Gastrocnemius medialis (tissue), 4 donors: ENCODE results near the gene SIAH1. TPM values are rescaled to one million over a fixed set of nuclear protein-coding genes. Genes with fewer than 3 reads are reported as not detected.
"Not testable (repeated sequence)": the region's sequence is repeated elsewhere in the genome, so short reads cannot be mapped to it uniquely, and the experiment has no call there.

Source experiments
- ATAC-seq, 2 donors: fragments of 150-250 bp; one replicate each; pipeline ENCODE4 v1.9.1; 2016
- DNase-seq, 2 donors: peaks; one replicate each; pipeline ENCODE4 v3.0.0-alpha.2; 2019
- H3K27ac ChIP-seq, 4 donors: fragments of 200-600 bp; sonication (generic); 1 replicate in 1 of 4; 2 replicates in 3 of 4; pipeline ENCODE4 v1.5.1; 2016 to 2018; ENCODE audit warnings: mild to moderate bottlenecking in 2 of 4, moderate library complexity in 1 of 4
- H3K27me3 ChIP-seq, 3 donors: fragments of 200-600 bp; sonication (generic) in 2 of 3; 1 replicate in 1 of 3; 2 replicates in 2 of 3; pipeline versions ENCODE4 v1.5.1 to v1.6.0; 2016 to 2019; ENCODE audit warnings: mild to moderate bottlenecking in 1 of 3, moderate library complexity in 1 of 3
- H3K36me3 ChIP-seq, 2 donors: fragments of 200-600 bp; sonication (generic) in 1 of 2; one replicate each; pipeline ENCODE4 v1.5.1; 2017 to 2018
- H3K4me1 ChIP-seq, 2 donors: fragments of 200-600 bp; sonication (generic) in 1 of 2; one replicate each; pipeline ENCODE4 v1.5.1; 2016 to 2017; ENCODE audit warnings: mild to moderate bottlenecking in 2 of 2
- H3K4me3 ChIP-seq, 4 donors: fragments of 200-600 bp; sonication (generic) in 3 of 4; 1 replicate in 1 of 4; 2 replicates in 3 of 4; pipeline ENCODE4 v1.5.1; 2016 to 2019; ENCODE audit warnings: mild to moderate bottlenecking in 2 of 4
- H3K9me3 ChIP-seq, 3 donors: fragments of 200-600 bp; sonication (generic) in 2 of 3; 1 replicate in 1 of 3; 2 replicates in 2 of 3; pipeline ENCODE4 v1.5.1; 2016 to 2019
- CTCF ChIP-seq, 5 experiments: fragments of 450-650 bp in 3 of 5; fragments of 200-600 bp in 2 of 5; sonication (generic) in 2 of 5; IDR thresholded peaks in 4 of 5; conservative IDR thresholded peaks in 1 of 5; 1 replicate in 4 of 5; 2 replicates in 1 of 5; pipeline ENCODE4 v1.5.1; 2016 to 2019; ENCODE audit warnings: antibody characterized with exemption in 5 of 5, mild to moderate bottlenecking in 3 of 5, moderate library complexity in 3 of 5
- POLR2A ChIP-seq, 2 donors: fragments of 450-650 bp; IDR thresholded peaks; one replicate each; pipeline ENCODE4 v1.6.1; 2017; ENCODE audit warnings: antibody characterized with exemption in 2 of 2, mild to moderate bottlenecking in 2 of 2, moderate library complexity in 2 of 2
- in situ Hi-C, 4 donors: fragments of 200-750 bp; cut with MboI; loops; one replicate each; pipeline versions ENCODE4 v1.15.0 to v1.8.0; 2017; ENCODE audit warnings: low sequenced_read_pairs in 4 of 4
- intact Hi-C: fragments of 100-400 bp; cut with DNase I; formaldehyde crosslinking; loops from one replicate; pipeline ENCODE4 v1.15.1; 2023; ENCODE audit warnings: low total_unique reads
- total RNA-seq, 4 donors: library from RNA; depleted of rRNA; stranded (reverse); fragments of >200 nt; gene quantifications; one replicate each; pipeline versions ENCODE4 v1.1.0 to v1.2.3, GENCODE V29; 2016

Gene SIAH1
- total RNA-seq, 4 donors from 2014 or later, result 19.9 to 21.0 (median 20.1) TPM

- intact Hi-C loops, result no loop called here
- Histone ChIP-seq H3K9me3 (no peaks in the 10 kb centered on the region), H3K36me3 (no peaks in the 10 kb centered on the region), H3K27ac (no peak overlapping the region), H3K27me3 (no peaks in the 10 kb centered on the region), H3K4me1 (no peaks in the 10 kb centered on the region), H3K4me3 (no peak overlapping the region)
- no peak for DNase-seq
- no peak for TF ChIP-seq POLR2A (IDR thresholded peaks at IDR 0.05)
- TF ChIP-seq CTCF (IDR thresholded peaks at IDR 0.05 in 4 of 5, conservative IDR thresholded peaks at IDR 0.05 in 1 of 5), result no peak
- no peak for ATAC-seq
- in situ Hi-C loops, result no loop called here
Observed at GRCh38 chr16:48408688-48409087, 23.5 kb upstream of the SIAH1 start.

GRCh38 chr16:48405907-48406306, 20.7 kb upstream of the SIAH1 start:
- in situ Hi-C loops (no loop called here), intact Hi-C loops (no loop called here)
- no peak for DNase-seq
- H3K4me3 ChIP-seq, result no peak overlapping the region
- TF ChIP-seq POLR2A (IDR thresholded peaks at IDR 0.05), result no peak
- H3K9me3 ChIP-seq, result no peaks in the 10 kb centered on the region
- H3K27me3 ChIP-seq, result no peaks in the 10 kb centered on the region
- H3K36me3 ChIP-seq, result no peaks in the 10 kb centered on the region
- no peak overlapping the region for H3K27ac ChIP-seq
- no peaks in the 10 kb centered on the region for H3K4me1 ChIP-seq
- ATAC-seq, result no peak

DNA sequence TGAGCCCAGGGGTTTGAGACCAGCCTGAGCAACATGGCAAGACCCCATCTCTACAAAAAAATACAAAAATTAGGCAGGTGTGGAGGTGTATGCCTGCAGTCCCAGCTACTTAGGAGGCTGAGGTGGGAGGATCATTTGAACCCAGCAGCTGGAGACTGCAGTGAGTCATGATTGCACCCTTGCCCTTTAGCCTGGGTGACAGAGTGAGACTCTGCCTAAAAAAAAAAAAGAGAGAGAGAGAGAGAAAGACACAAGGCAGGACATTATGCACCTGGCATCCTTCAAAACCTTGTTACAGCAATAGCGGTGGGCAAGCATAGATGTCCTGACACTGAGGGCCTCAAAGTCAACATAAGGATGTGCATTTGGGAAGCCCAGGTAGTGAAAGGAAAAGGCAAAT, 19.9 kb upstream of the SIAH1 start:
- no peak for ATAC-seq

GRCh38 chr16:48402547-48402946, 17.3 kb upstream of the SIAH1 start:
- intact Hi-C loops, H3K27ac ChIP-seq, ATAC-seq, H3K36me3 ChIP-seq, H3K4me1 ChIP-seq, H3K4me3 ChIP-seq, H3K27me3 ChIP-seq, in situ Hi-C loops, H3K9me3 ChIP-seq, DNase-seq: not testable (repeated sequence)

More for the DNA sequence above, 19.9 kb upstream of the SIAH1 start:
- in situ Hi-C loops (no loop called here), intact Hi-C loops (no loop called here)
- Histone ChIP-seq H3K4me3 (no peak overlapping the region), H3K27me3 (no peaks in the 10 kb centered on the region), H3K4me1 (no peaks in the 10 kb centered on the region), H3K36me3 (no peaks in the 10 kb centered on the region), H3K27ac (no peak overlapping the region), H3K9me3 (no peaks in the 10 kb centered on the region)
- no peak for DNase-seq
- no peak for TF ChIP-seq CTCF (IDR thresholded peaks at IDR 0.05 in 4 of 5, conservative IDR thresholded peaks at IDR 0.05 in 1 of 5)
- no peak for TF ChIP-seq POLR2A (IDR thresholded peaks at IDR 0.05)

GRCh38 chr16:48395375-48395774, 10.2 kb upstream of the SIAH1 start:
- ATAC-seq (no peak), DNase-seq (no peak)
- intact Hi-C loops (loop anchor here (2.0 kb wide), 1 partner anchor 57 kb away; no protein-coding TSS in a partner anchor), in situ Hi-C loops (no loop called here)
- no peaks in the 10 kb centered on the region for H3K36me3 ChIP-seq
- peaks cover 28 to 30% of the 10 kb centered on the region in 2 donors for H3K4me1 ChIP-seq
- TF ChIP-seq CTCF (IDR thresholded peaks at IDR 0.05 in 4 of 5, conservative IDR thresholded peaks at IDR 0.05 in 1 of 5) (no peak), POLR2A (IDR thresholded peaks at IDR 0.05) (no peak)
- no peak overlapping the region for H3K4me3 ChIP-seq
- H3K27me3 ChIP-seq, result no peaks in the 10 kb centered on the region
- no peaks in the 10 kb centered on the region for H3K9me3 ChIP-seq
- H3K27ac ChIP-seq, result peak overlapping the region in 1 of 4 donors; percentile 92

DNA sequence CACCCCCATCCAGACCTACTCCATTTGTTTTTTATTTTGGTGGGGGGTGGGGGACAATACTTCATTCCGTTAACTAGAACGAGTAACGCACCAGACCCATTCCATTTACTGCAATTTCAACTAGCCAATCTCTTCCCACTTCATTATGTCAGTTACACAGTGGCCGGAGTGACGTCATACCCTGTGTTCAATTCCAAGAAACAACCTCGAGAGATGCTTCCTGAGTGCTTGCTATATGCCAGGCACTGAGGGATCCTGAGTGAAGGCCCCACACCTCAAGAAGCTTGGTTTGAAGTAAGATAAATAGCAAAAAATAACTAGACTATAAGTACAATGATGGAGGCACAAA, 9.1 kb upstream of the SIAH1 start:
- peak in 1 of 2 donors; percentile 8 for ATAC-seq
- in situ Hi-C loops, result no loop called here
- intact Hi-C loops, result loop anchor here (2.0 to 5.0 kb wide), 3 partner anchors 37 to 163 kb away; no protein-coding TSS in a partner anchor
- no peak for TF ChIP-seq CTCF (IDR thresholded peaks at IDR 0.05 in 4 of 5, conservative IDR thresholded peaks at IDR 0.05 in 1 of 5)
- TF ChIP-seq POLR2A (IDR thresholded peaks at IDR 0.05), result no peak
- no peak overlapping the region for H3K4me3 ChIP-seq
- peak overlapping the region; percentile 86 to 92 (median 88) for H3K27ac ChIP-seq
- no peaks in the 10 kb centered on the region for H3K36me3 ChIP-seq
- H3K9me3 ChIP-seq, result no peaks in the 10 kb centered on the region
- DNase-seq, result no peak
- no peaks in the 10 kb centered on the region for H3K27me3 ChIP-seq
- peaks cover 28 to 30% of the 10 kb centered on the region in 2 donors for H3K4me1 ChIP-seq
